RWPE2 (cell line): ENCODE data around the gene RALGAPA1.

ENCODE experiments used
- ATAC-seq: fragments of 200-7000 bp; cut with Tn5 transposase; 3 replicates; pipeline ENCODE4 v1.9.1; 2021; ENCODE audit warnings: low read depth
- DNase-seq: peaks from one replicate; pipeline ENCODE4 v3.0.0-alpha.2; 2020; ENCODE audit warnings: low spot score
- H3K27ac ChIP-seq: fragments of 450-650 bp; 2 replicates; pipeline ENCODE4 v1.5.1; 2017; ENCODE audit warnings: mild to moderate bottlenecking; ENCODE audit not compliant: poor library complexity, severe bottlenecking
- H3K27me3 ChIP-seq: fragments of 250-450 bp; sonication (Bioruptor Pico); 2 replicates; pipeline ENCODE4 v1.5.1; 2021; ENCODE audit warnings: mild to moderate bottlenecking, moderate library complexity; ENCODE audit not compliant: insufficient read depth, poor library complexity, severe bottlenecking
- H3K36me3 ChIP-seq: fragments of 250-450 bp; sonication (Bioruptor Pico); 2 replicates; pipeline ENCODE4 v1.5.1; 2020; ENCODE audit warnings: low read depth, mild to moderate bottlenecking, moderate library complexity
- H3K4me1 ChIP-seq: fragments of 250-450 bp; sonication (Bioruptor Pico); 2 replicates; pipeline ENCODE4 v1.5.1; 2021; ENCODE audit warnings: mild to moderate bottlenecking, moderate library complexity; ENCODE audit not compliant: insufficient read depth, poor library complexity, severe bottlenecking
- H3K4me3 ChIP-seq: fragments of 250-450 bp; sonication (Bioruptor Pico); 2 replicates; pipeline ENCODE4 v1.5.1; 2021; ENCODE audit warnings: mild to moderate bottlenecking, moderate library complexity; ENCODE audit not compliant: severe bottlenecking
- H3K9me3 ChIP-seq: fragments of 250-450 bp; sonication (Bioruptor Pico); 2 replicates; pipeline ENCODE4 v1.5.1; 2021; ENCODE audit warnings: mild to moderate bottlenecking, moderate library complexity; ENCODE audit not compliant: severe bottlenecking
- TF ChIP-seq, protein P1 (sequence below): fragments of 450-650 bp; IDR thresholded peaks from one replicate; pipeline ENCODE4 v1.5.1; 2017; ENCODE audit warnings: mild to moderate bottlenecking, moderate library complexity; ENCODE audit not compliant: poor library complexity, severe bottlenecking

Gene RALGAPA1

DNA sequence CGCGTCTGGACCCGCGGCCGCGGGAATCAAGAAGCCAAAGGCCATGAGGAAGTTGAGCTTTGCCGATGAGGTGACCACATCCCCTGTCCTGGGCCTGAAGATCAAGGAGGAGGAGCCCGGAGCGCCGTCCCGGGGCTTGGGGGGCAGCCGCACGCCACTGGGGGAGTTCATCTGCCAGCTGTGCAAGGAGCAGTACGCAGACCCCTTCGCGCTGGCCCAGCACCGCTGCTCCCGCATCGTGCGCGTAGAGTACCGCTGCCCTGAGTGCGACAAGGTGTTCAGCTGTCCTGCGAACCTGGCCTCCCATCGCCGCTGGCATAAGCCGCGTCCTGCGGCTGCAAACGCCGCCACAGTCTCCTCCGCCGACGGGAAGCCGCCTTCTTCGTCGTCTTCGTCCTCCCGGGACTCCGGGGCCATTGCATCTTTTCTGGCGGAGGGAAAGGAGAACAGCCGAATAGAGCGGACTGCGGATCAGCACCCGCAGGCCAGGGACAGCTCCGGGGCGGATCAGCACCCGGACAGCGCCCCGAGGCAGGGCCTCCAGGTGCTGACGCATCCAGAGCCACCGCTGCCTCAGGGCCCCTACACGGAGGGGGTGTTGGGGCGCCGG is 274.1 kb downstream of the RALGAPA1 start:
- no peaks in the 10 kb centered on the region for H3K4me1 ChIP-seq
- ATAC-seq (peak; percentile 78), DNase-seq (peak; percentile 84)
- H3K27ac ChIP-seq, result no peak overlapping the region
- H3K36me3 ChIP-seq, result no peaks in the 10 kb centered on the region
- peak overlapping the region; percentile 32 for H3K4me3 ChIP-seq
- H3K9me3 ChIP-seq, result no peaks in the 10 kb centered on the region
- TF ChIP-seq, protein P1, sequence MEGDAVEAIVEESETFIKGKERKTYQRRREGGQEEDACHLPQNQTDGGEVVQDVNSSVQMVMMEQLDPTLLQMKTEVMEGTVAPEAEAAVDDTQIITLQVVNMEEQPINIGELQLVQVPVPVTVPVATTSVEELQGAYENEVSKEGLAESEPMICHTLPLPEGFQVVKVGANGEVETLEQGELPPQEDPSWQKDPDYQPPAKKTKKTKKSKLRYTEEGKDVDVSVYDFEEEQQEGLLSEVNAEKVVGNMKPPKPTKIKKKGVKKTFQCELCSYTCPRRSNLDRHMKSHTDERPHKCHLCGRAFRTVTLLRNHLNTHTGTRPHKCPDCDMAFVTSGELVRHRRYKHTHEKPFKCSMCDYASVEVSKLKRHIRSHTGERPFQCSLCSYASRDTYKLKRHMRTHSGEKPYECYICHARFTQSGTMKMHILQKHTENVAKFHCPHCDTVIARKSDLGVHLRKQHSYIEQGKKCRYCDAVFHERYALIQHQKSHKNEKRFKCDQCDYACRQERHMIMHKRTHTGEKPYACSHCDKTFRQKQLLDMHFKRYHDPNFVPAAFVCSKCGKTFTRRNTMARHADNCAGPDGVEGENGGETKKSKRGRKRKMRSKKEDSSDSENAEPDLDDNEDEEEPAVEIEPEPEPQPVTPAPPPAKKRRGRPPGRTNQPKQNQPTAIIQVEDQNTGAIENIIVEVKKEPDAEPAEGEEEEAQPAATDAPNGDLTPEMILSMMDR, result no peak
- peaks cover 68% of the 10 kb centered on the region for H3K27me3 ChIP-seq

DNA sequence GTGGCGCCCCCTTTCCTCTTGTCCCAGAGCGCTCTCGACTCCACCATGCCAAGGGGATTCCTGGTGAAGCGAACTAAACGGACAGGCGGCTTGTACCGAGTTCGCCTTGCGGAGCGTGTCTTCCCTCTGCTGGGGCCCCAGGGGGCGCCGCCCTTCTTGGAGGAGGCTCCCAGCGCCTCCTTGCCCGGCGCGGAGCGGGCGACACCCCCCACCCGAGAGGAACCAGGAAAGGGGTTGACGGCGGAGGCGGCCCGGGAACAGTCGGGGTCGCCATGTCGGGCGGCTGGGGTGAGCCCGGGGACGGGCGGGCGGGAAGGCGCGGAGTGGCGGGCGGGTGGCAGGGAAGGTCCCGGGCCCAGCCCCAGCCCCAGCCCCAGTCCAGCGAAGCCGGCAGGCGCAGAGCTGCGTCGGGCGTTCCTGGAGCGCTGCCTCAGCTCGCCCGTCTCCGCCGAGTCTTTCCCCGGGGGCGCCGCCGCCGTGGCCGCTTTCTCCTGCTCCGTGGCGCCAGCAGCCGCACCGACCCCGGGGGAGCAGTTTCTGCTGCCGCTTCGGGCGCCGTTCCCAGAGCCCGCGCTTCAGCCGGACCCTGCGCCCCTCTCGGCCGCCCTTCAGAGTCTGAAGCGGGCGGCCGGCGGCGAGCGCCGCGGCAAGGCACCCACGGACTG is 274.8 kb downstream of the RALGAPA1 start:
- TF ChIP-seq, protein P1, result peak; percentile 22
- no peaks in the 10 kb centered on the region for H3K9me3 ChIP-seq
- no peaks in the 10 kb centered on the region for H3K4me1 ChIP-seq
- peak; percentile 25 for ATAC-seq
- no peaks in the 10 kb centered on the region for H3K36me3 ChIP-seq
- no peak for DNase-seq
- peak overlapping the region; percentile 32 for H3K4me3 ChIP-seq
- peaks cover 74% of the 10 kb centered on the region for H3K27me3 ChIP-seq
- H3K27ac ChIP-seq, result no peak overlapping the region

DNA sequence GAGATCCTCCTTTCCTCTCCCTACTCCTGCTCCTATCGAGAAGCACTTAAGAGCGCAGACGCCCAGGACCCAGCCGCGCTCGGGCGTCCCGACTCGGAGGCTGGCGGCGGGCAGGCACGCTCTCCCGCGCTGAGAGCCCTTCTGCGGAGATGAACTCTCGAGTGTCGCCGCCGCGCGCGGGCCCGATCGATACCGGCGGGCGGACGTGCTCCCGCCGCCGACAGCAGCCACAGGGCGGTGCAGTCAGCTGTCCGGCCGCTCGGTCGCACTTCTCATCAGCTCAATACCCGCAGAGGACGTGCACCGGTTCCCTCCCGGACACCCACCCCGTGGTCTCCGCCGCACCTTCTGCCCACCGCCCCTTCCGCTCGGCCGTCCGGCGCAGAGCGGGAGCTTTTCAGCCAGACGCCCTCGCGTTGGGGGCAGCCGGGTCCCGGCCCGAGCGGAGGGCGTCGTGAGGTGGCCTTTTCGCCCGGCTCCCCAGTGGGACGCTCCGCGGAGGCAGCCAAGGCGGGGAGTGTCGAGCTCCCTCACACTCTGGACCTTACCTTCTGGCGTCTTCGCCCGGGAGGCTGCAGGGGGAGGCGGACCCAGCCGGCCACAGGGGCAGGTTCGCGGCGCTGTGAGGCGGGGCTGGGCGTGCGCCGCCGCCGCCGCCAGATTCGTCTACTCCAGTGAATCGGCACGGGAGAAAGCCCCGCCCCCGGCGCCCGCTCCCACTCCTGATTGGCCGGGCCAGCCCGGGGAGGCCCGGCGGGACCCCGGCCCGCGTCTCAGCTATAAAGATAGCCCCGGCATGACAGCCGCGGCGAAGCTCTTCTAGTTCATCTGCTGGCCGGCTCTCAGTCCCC is 275.5 kb downstream of the RALGAPA1 start, which contains the start of gene INSM2:
Gene INSM2, plus strand, starts transcription at position 808 of the 851 bp plus-strand sequence. CDS start 89 bp downstream, outside the sequence.
- Histone ChIP-seq H3K4me1 (no peaks in the 10 kb centered on the region), H3K27me3 (peaks cover 82% of the 10 kb centered on the region), H3K4me3 (peak within 1 kb of the TSS; percentile 32), H3K36me3 (no peaks in the 10 kb centered on the region), H3K27ac (no peak within 1 kb of the TSS), H3K9me3 (no peaks in the 10 kb centered on the region)
- ATAC-seq (peak; percentile 79), DNase-seq (peak; percentile 87)
- TF ChIP-seq, protein P1, result no peak

DNA sequence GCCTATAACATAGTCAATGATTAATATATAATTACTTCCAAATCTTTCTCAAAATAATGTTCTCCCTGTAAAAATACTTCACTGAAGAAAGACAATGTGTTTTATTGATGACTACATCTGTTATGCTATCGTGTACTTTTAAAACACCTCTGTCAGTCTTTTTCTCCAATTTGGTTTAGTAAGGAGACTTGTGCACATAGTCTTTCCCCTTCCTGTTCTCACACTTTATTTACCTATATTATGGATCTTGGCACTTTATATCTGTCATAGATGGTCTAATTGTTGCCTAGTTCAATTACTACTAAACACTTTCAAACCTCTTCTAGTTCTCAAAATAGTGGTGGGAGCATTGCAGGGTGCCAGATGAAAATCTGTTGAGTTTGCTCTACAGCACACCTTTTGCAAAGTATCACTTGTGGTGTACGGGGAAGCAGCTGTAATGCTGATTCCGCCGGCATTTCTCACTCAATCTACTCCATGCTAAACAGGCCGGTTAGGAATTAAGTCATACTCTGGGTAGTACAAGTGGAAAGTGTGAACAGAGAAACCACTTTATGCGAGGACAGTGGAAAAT is 276.2 kb downstream of the RALGAPA1 start:
- peak overlapping the region; percentile 32 for H3K4me3 ChIP-seq
- H3K36me3 ChIP-seq, result no peaks in the 10 kb centered on the region
- peaks cover 89% of the 10 kb centered on the region for H3K27me3 ChIP-seq
- no peak overlapping the region for H3K27ac ChIP-seq
- H3K4me1 ChIP-seq, result no peaks in the 10 kb centered on the region
- TF ChIP-seq, protein P1, result no peak
- no peak for DNase-seq
- ATAC-seq, result no peak
- H3K9me3 ChIP-seq, result no peaks in the 10 kb centered on the region
